Upper lobe of right lung (tissue), 1 donor: ENCODE measurements around the gene EBP. TPM values are rescaled to one million over a fixed set of nuclear protein-coding genes. Genes with fewer than 3 reads are reported as not detected.

Source experiments
- ATAC-seq: fragments of 200-7000 bp; cut with Tn5 transposase; one replicate; pipeline ENCODE4 v1.9.1; 2020; ENCODE audit warnings: mild to moderate bottlenecking, moderate library complexity
- DNase-seq: peaks from one replicate; pipeline ENCODE4 v3.0.0-alpha.2; 2020
- H3K27ac ChIP-seq: fragments of 200-600 bp; one replicate; pipeline ENCODE4 v1.8.0; 2022
- H3K27me3 ChIP-seq: fragments of 200-600 bp; one replicate; pipeline ENCODE4 v1.8.0; 2022; ENCODE audit warnings: mild to moderate bottlenecking
- H3K36me3 ChIP-seq: fragments of 200-600 bp; one replicate; pipeline ENCODE4 v1.8.0; 2022
- H3K4me1 ChIP-seq: fragments of 200-600 bp; one replicate; pipeline ENCODE4 v1.8.0; 2022
- H3K4me3 ChIP-seq: fragments of 200-600 bp; one replicate; pipeline ENCODE4 v1.8.0; 2022; ENCODE audit warnings: mild to moderate bottlenecking
- H3K9me3 ChIP-seq: fragments of 200-600 bp; one replicate; pipeline ENCODE4 v1.8.0; 2022
- CTCF ChIP-seq: fragments of 200-600 bp; IDR thresholded peaks from one replicate; pipeline ENCODE4 v1.8.0; 2022; ENCODE audit warnings: antibody characterized with exemption
- intact Hi-C: fragments of 100-400 bp; cut with DNase I; formaldehyde crosslinking; loops from one replicate; pipeline ENCODE4 v1.11.0; 2022
- total RNA-seq: library from RNA; stranded (reverse); fragmentation: NEBNext Ultra II Directional; extraction: Animal tissue kit (Norgen Biotek cat#: 25700); gene quantifications from one replicate; pipeline ENCODE4 v1.2.1, GENCODE V29; 2021
- donor health status: DM: no; HTN: yes; CAD: no; lungs with severe emphysema.

Gene EBP
- total RNA-seq, 1 donor from 2014 or later = 93.4 TPM

- Histone ChIP-seq H3K27ac (no peak overlapping the region), H3K4me1 (no peaks in the 10 kb centered on the region), H3K36me3 (no peaks in the 10 kb centered on the region), H3K4me3 (no peak overlapping the region), H3K27me3 (no peaks in the 10 kb centered on the region), H3K9me3 (no peaks in the 10 kb centered on the region)
- intact Hi-C loops = no loop called here
- no peak for TF ChIP-seq CTCF
- no peak for ATAC-seq
- DNase-seq = no peak
Measured at GRCh38 chrX:48530736-48531135, 9.1 kb downstream of the EBP start.

GRCh38 chrX:48531358-48531959, 9.9 kb downstream of the EBP start:
- Histone ChIP-seq H3K4me3 (no peak overlapping the region), H3K27me3 (no peaks in the 10 kb centered on the region), H3K9me3 (no peaks in the 10 kb centered on the region), H3K4me1 (no peaks in the 10 kb centered on the region), H3K27ac (peak overlapping the region; percentile 30), H3K36me3 (no peaks in the 10 kb centered on the region)
- peak; percentile 59 for ATAC-seq
- DNase-seq = no peak
- intact Hi-C loops = no loop called here
- TF ChIP-seq CTCF = no peak

GRCh38 chrX:48532161-48532560, 10.6 kb downstream of the EBP start:
- Histone ChIP-seq H3K27ac (peak overlapping the region; percentile 30), H3K4me3 (no peak overlapping the region), H3K36me3 (no peaks in the 10 kb centered on the region), H3K9me3 (no peaks in the 10 kb centered on the region), H3K27me3 (no peaks in the 10 kb centered on the region), H3K4me1 (no peaks in the 10 kb centered on the region)
- no peak for TF ChIP-seq CTCF
- no peak for DNase-seq
- ATAC-seq = no peak
- intact Hi-C loops = no loop called here

GRCh38 chrX:48533165-48533564, 11.6 kb downstream of the EBP start:
- H3K36me3 ChIP-seq = no peaks in the 10 kb centered on the region
- H3K27me3 ChIP-seq = no peaks in the 10 kb centered on the region
- no peak for ATAC-seq
- no peak for TF ChIP-seq CTCF
- H3K4me1 ChIP-seq = no peaks in the 10 kb centered on the region
- intact Hi-C loops = no loop called here
- no peaks in the 10 kb centered on the region for H3K9me3 ChIP-seq
- no peak overlapping the region for H3K27ac ChIP-seq
- no peak for DNase-seq
- H3K4me3 ChIP-seq = no peak overlapping the region

GRCh38 chrX:48538641-48539344, 17.2 kb downstream of the EBP start:
- Histone ChIP-seq H3K4me1 (peaks cover 7% of the 10 kb centered on the region), H3K27ac (peak overlapping the region; percentile 87), H3K36me3 (no peaks in the 10 kb centered on the region), H3K9me3 (no peaks in the 10 kb centered on the region), H3K27me3 (no peaks in the 10 kb centered on the region), H3K4me3 (peak overlapping the region; percentile 66)
- no peak for TF ChIP-seq CTCF
- ATAC-seq (no peak), DNase-seq (no peak)
- intact Hi-C loops = no loop called here
